Measurements from ENCODE around the gene TBC1D19.

Gene TBC1D19

GRCh38 chr4:26763648-26764047 lies 179.8 kb downstream of the TBC1D19 start:
- no peaks in the 10 kb centered on the region for H3K9me3 Mint-ChIP-seq
- no peak overlapping the region for H3K27ac Mint-ChIP-seq
- no peak overlapping the region for H3K4me3 Mint-ChIP-seq

GRCh38 chr4:26764231-26764630 lies 180.3 kb downstream of the TBC1D19 start:
- Mint-ChIP-seq H3K27ac (no peak overlapping the region), H3K36me3 (ENCODE audit: low read depth) (peaks cover 26% of the 10 kb centered on the region), H3K27me3 (ENCODE audit: low read depth) (no peaks in the 10 kb centered on the region), H3K4me3 (no peak overlapping the region), H3K9me3 (no peaks in the 10 kb centered on the region), H3K4me1 (no peaks in the 10 kb centered on the region)
- TF ChIP-seq CTCF (IDR thresholded peaks at IDR 0.05; ENCODE audit: unreplicated experiment in 3 of 3), result no peak

More at GRCh38 chr4:26763648-26764047, 179.8 kb downstream of the TBC1D19 start:
- no peak for TF ChIP-seq CTCF (IDR thresholded peaks at IDR 0.05; ENCODE audit: unreplicated experiment in 3 of 3)
- no peaks in the 10 kb centered on the region for H3K27me3 Mint-ChIP-seq (ENCODE audit: low read depth)
- H3K4me1 Mint-ChIP-seq, result no peaks in the 10 kb centered on the region
- H3K36me3 Mint-ChIP-seq (ENCODE audit: low read depth), result peaks cover 26% of the 10 kb centered on the region

- peaks cover 26% of the 10 kb centered on the region for H3K36me3 Mint-ChIP-seq (ENCODE audit: low read depth)
- no peaks in the 10 kb centered on the region for H3K4me1 Mint-ChIP-seq
- TF ChIP-seq CTCF (IDR thresholded peaks at IDR 0.05; ENCODE audit: unreplicated experiment in 3 of 3), result no peak
- no peaks in the 10 kb centered on the region for H3K9me3 Mint-ChIP-seq
- no peak overlapping the region for H3K27ac Mint-ChIP-seq
- no peak overlapping the region for H3K4me3 Mint-ChIP-seq
- no peaks in the 10 kb centered on the region for H3K27me3 Mint-ChIP-seq (ENCODE audit: low read depth)
Measured at GRCh38 chr4:26765515-26765914, 181.6 kb downstream of the TBC1D19 start.

GRCh38 chr4:26766141-26766540 lies 182.3 kb downstream of the TBC1D19 start:
- TF ChIP-seq CTCF (IDR thresholded peaks at IDR 0.05; ENCODE audit: unreplicated experiment in 3 of 3), result no peak
- Mint-ChIP-seq H3K27me3 (ENCODE audit: low read depth) (no peaks in the 10 kb centered on the region), H3K4me3 (no peak overlapping the region), H3K4me1 (no peaks in the 10 kb centered on the region), H3K27ac (no peak overlapping the region), H3K36me3 (ENCODE audit: low read depth) (peaks cover 32% of the 10 kb centered on the region), H3K9me3 (no peaks in the 10 kb centered on the region)

- Mint-ChIP-seq H3K36me3 (ENCODE audit: low read depth) (peaks cover 68% of the 10 kb centered on the region), H3K4me3 (no peak overlapping the region), H3K27ac (no peak overlapping the region), H3K27me3 (ENCODE audit: low read depth) (no peaks in the 10 kb centered on the region), H3K4me1 (no peaks in the 10 kb centered on the region), H3K9me3 (peaks cover 6% of the 10 kb centered on the region)
- no peak for TF ChIP-seq CTCF (IDR thresholded peaks at IDR 0.05; ENCODE audit: unreplicated experiment in 3 of 3)
Measured at GRCh38 chr4:26772096-26772873, 188.4 kb downstream of the TBC1D19 start.

GRCh38 chr4:26779224-26779623 lies 195.3 kb downstream of the TBC1D19 start:
- Mint-ChIP-seq H3K36me3 (ENCODE audit: low read depth) (peaks cover 24% of the 10 kb centered on the region), H3K4me1 (peaks cover 13% of the 10 kb centered on the region), H3K4me3 (no peak overlapping the region), H3K27me3 (ENCODE audit: low read depth) (no peaks in the 10 kb centered on the region), H3K27ac (no peak overlapping the region), H3K9me3 (peaks cover 2% of the 10 kb centered on the region)
- no peak for TF ChIP-seq CTCF (IDR thresholded peaks at IDR 0.05; ENCODE audit: unreplicated experiment in 3 of 3)
